AG04450 (cell line): Measurements from ENCODE around the gene OSBPL7. TPM values are rescaled to one million over a fixed set of nuclear protein-coding genes. Genes with fewer than 3 reads are reported as not detected.
A peak's percentile ranks its signal among the peaks of the same experiment; 100 is the strongest.

Experiments
- CTCF ChIA-PET: fragments of 300-600, 350-600 bp; formaldehyde crosslinking; extraction: SDS; loops from one replicate; lab custom pipeline; 2022; ENCODE audit warnings: antibody characterized with exemption, inconsistent platforms; lab: Charles Lee
- POLR2A ChIA-PET: fragments of 350-600 bp; formaldehyde crosslinking; extraction: SDS; loops from one replicate; lab custom pipeline; 2021; ENCODE audit warnings: antibody characterized with exemption, inconsistent platforms; lab: Yijun Ruan, JAX
- DNase-seq: peaks from one replicate; pipeline ENCODE4 v3.0.0-alpha.2; 2011; ENCODE audit warnings: low read depth, low spot score
- H3K27ac ChIP-seq: one replicate; pipeline ENCODE4 v1.5.1; 2012; ENCODE audit warnings: low read depth, low read length, control low read depth
- H3K27me3 ChIP-seq: one replicate; pipeline ENCODE4 v1.6.0; 2012; ENCODE audit warnings: low read length; ENCODE audit not compliant: control insufficient read depth, insufficient read depth
- H3K4me3 ChIP-seq: 2 replicates; pipeline ENCODE4 v1.5.1; 2011; ENCODE audit warnings: mild to moderate bottlenecking, low read depth, low read length, control low read depth
- H3K9me3 ChIP-seq: 2 replicates; pipeline ENCODE4 v1.5.1; 2012; ENCODE audit warnings: low read length; ENCODE audit not compliant: control insufficient read depth, insufficient read depth
- CTCF ChIP-seq: IDR thresholded peaks from 2 replicates; pipeline ENCODE4 v1.5.1; 2011; ENCODE audit warnings: low read depth, low read length, control low read depth, inconsistent platforms
- polyA minus RNA-seq: library from RNA; depleted of rRNA, polyadenylated mRNA; stranded (reverse); fragments of >200 nt; gene quantifications from 2 replicates; pipeline ENCODE4 v1.2.3, GENCODE V29; 2011; rRNA and poly(A)+ RNA removed
- polyA plus RNA-seq: library from polyadenylated mRNA; depleted of rRNA; stranded (reverse); fragments of >200 nt; gene quantifications from 2 replicates; pipeline ENCODE4 v1.2.3, GENCODE V29; 2011; rRNA removed

OSBPL7 gene, protein sequence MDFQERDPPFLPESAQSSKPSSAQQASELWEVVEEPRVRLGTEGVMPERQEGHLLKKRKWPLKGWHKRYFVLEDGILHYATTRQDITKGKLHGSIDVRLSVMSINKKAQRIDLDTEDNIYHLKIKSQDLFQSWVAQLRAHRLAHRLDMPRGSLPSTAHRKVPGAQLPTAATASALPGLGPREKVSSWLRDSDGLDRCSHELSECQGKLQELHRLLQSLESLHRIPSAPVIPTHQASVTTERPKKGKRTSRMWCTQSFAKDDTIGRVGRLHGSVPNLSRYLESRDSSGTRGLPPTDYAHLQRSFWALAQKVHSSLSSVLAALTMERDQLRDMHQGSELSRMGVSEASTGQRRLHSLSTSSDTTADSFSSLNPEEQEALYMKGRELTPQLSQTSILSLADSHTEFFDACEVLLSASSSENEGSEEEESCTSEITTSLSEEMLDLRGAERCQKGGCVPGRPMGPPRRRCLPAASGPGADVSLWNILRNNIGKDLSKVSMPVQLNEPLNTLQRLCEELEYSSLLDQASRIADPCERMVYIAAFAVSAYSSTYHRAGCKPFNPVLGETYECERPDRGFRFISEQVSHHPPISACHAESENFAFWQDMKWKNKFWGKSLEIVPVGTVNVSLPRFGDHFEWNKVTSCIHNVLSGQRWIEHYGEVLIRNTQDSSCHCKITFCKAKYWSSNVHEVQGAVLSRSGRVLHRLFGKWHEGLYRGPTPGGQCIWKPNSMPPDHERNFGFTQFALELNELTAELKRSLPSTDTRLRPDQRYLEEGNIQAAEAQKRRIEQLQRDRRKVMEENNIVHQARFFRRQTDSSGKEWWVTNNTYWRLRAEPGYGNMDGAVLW
- polyA plus RNA-seq: 5.3 and 6.2 TPM in 2 replicates
- polyA minus RNA-seq: 10.3 and 12.3 TPM in 2 replicates

DNA sequence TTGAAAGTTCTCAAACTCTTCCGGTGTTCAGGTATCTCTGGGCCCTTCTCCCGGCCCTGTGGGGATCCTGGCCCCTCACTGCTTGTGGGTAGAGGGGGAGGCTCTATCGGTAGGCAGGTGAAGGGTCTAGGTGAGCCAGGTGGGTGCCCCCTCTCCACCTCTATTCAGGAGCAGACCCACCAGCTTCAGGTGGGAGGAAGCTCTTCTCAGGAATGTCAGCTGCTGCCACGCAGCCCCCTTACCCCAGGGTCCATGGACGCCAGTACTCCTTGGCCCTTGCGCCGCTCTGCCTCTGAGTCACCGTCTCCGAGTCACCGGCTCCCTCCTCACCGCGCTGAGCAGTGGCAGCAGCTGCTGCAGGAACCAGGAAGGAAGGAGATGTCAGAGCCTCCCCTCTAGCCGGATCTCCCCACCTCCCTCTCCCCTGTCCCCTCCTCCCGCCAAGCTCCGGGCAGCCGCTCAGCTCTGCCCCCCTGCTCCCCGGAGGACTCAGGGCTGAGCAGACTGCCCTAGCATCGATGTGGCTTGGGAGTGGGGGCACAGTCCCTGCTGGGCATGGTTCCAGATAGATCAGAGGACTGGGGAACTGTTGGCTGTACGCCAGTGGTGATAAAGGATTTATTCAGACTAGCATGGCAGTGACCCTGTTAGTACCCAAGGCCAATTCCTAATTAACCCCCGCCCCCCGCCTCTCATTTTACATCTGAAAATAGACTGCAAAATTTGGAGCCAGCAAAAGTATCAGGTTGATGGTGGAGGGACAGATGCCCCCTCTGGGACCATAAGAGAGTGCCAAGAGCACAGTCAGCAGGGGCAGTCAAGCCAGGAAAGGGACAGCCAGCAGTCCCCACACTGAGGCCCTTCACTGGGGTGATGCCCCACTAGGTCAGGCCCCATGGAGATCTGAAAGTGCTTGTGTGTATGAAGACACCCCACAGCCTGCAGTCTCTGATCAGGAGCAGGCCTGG, at the start of gene OSBPL7:
Gene OSBPL7, minus strand, starts transcription at position 371 of the 968 bp plus-strand sequence. CDS start 1,516 bp downstream, outside the sequence.
- POLR2A ChIA-PET: interaction anchor here (0.6 to 1.4 kb wide), 3 partner anchors 9 to 108 kb away, joined by 3 to 19 read pairs (median 8); partner anchors contain the start of genes LRRC46 and MRPL10
- no peaks in the 10 kb centered on the region for H3K27me3 ChIP-seq

DNA sequence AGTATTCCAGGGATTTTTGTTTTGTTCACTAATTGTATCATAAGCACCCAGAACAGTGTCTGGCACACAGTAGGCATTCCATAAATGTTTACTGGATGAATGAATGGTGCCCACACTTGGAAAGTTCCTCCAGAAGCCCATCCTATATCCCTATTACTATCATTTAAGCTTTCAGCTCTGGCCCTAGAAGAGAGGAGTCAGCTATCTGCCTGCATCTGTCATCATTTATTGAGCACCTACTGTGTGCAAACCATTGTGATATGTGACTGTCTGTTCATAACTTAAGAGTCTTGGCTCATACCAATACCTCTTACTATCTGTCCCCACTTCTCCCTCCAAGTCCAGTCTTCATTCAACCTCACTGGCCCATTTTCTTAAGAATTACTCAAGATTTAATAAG, 49.5 kb upstream of the OSBPL7 start:
- no peak for TF ChIP-seq CTCF
- CTCF ChIA-PET: interaction anchor here (2.7 kb wide), 1 partner anchor 27 kb away, joined by 11 read pairs; no protein-coding TSS in a partner anchor
- no peak for DNase-seq
- POLR2A ChIA-PET: no interaction called here
- no peak overlapping the region for H3K4me3 ChIP-seq
- H3K9me3 ChIP-seq: peaks cover 3% of the 10 kb centered on the region; the same call in 1 of the 2 replicates
- peaks cover 29% of the 10 kb centered on the region for H3K27me3 ChIP-seq
- no peak overlapping the region for H3K27ac ChIP-seq

More for the DNA sequence above, at the start of gene OSBPL7:
- peak; percentile 52 for DNase-seq
- TF ChIP-seq CTCF: no peak; the same call in 1 of the 2 replicates
- Histone ChIP-seq H3K9me3 (no peaks in the 10 kb centered on the region), H3K4me3 (peak within 1 kb of the TSS; percentile 85), H3K27ac (peak within 1 kb of the TSS; percentile 31)
- CTCF ChIA-PET: interaction anchor here (0.9 to 1.5 kb wide), 4 partner anchors 20 to 158 kb away, joined by 5 to 7 read pairs (median 5); partner anchors contain the start of gene SCRN2

GRCh38 chr17:47870056-47870455, 48.5 kb upstream of the OSBPL7 start:
- peaks cover 26% of the 10 kb centered on the region for H3K27me3 ChIP-seq
- no peak for TF ChIP-seq CTCF
- no peak overlapping the region for H3K27ac ChIP-seq
- no peak overlapping the region for H3K4me3 ChIP-seq
- H3K9me3 ChIP-seq: peaks cover 3% of the 10 kb centered on the region; the same call in 1 of the 2 replicates
- DNase-seq: no peak
- CTCF ChIA-PET: interaction anchor here (1.3 to 2.7 kb wide), 2 partner anchors 26 to 28 kb away, joined by 4 to 11 read pairs; partner anchors contain the start of gene SCRN2
- POLR2A ChIA-PET: no interaction called here

- ChIA-PET POLR2A (no interaction called here), CTCF (interaction anchor here (0.7 kb wide), 1 partner anchor 22 kb away, joined by 3 read pairs; no protein-coding TSS in a partner anchor)
- Histone ChIP-seq H3K27ac (no peak overlapping the region), H3K4me3 (no peak overlapping the region), H3K9me3 (peaks cover 3% of the 10 kb centered on the region; the same call in 1 of the 2 replicates), H3K27me3 (peaks cover 26% of the 10 kb centered on the region)
- no peak for DNase-seq
- no peak for TF ChIP-seq CTCF
Measured at GRCh38 chr17:47869114-47869513, 47.5 kb upstream of the OSBPL7 start.
